ENCODE measurements around the gene PQBP1.

The PQBP1 gene

DNA sequence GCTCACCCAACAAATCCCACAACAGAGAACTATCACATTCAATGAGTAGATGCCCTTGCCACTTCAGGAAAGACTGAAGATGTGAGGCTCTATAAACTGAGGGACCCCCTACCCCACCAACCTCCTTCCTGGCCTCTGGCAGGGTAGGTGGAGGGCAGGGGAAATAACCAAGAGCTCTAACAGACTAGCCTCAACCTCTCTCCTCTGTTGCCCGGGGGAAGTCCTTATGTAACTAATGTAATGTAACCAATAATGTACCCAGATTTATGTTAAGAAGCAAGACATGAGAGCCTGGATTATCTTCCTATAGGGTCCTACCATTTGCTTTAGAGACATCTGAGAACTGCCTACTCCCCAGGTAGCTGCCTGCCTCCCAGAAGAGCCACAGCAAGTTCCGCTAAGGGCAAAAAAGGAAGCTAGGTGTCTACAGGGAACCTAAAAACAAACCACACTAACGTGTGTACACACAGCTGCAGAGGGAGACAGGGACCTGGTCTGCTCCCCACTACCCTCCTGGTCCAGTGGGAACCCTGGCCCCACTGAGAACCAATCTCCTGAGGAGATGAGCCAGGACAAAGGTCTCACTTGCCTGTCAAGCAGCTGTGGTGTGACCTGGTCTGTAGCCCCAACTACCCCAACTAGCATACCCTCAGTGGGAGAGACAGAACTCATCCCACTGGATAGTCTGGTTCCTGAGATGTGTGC, 41.9 kb downstream of the PQBP1 start:
- FAIRE-seq (no peak), DNase-seq (ENCODE audit: insufficient read length, low spot score) (no peak)
- no peak for TF ChIP-seq CTCF (IDR thresholded peaks at IDR 0.05; ENCODE audit: insufficient read depth, missing control alignments)

GRCh38 chrX:48940404-48940955, 42.8 kb downstream of the PQBP1 start:
- no peak for FAIRE-seq
- no peak for DNase-seq (ENCODE audit: insufficient read length, low spot score)
- TF ChIP-seq CTCF (IDR thresholded peaks at IDR 0.05; ENCODE audit: insufficient read depth, missing control alignments) = no peak

- DNase-seq (ENCODE audit: insufficient read length, low spot score) (no peak), FAIRE-seq (no peak)
- TF ChIP-seq CTCF (IDR thresholded peaks at IDR 0.05; ENCODE audit: insufficient read depth, missing control alignments) = no peak
Measured at GRCh38 chrX:48942895-48943294, 45.2 kb downstream of the PQBP1 start.

DNA sequence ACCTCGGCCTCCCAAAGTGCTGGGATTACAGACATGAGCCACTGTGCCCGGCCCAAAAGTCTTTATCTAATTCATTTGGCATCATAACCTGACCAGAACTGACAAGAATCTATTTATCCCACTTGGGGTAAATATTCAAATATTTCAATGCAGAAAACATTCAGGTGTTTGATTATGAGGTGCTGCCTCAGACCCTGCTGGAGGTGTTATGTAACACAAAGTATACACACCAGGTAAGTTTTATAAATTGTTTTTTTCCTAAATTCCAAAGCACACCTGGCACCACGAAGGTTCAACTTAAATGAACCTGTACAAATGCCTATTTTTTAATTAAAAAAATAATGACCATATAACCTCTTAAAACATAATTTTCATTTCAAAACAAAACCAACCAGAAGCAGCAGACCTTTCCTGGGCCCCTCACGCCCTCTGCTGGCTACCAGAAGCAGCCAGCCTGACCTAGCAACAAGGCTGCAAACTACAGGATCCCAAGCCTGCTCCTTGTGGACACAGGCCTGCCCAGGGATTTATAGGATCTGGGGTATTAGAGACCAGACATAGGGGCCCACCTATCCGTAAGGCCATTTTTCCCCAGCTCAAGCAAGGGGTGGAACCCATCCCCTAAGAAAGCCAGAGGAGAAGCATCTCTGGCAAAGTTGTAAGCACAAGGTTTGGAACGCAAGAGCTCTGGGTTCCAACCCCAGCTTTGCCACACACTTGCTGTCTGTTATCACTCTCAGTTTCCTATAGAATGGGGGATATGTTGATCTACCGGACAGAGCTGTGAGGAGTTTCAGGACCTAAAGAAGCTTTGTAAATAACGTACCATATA, 48.0 kb downstream of the PQBP1 start:
- peak; percentile 11 for FAIRE-seq
- TF ChIP-seq CTCF (IDR thresholded peaks at IDR 0.05; ENCODE audit: insufficient read depth, missing control alignments) = peak; percentile 61
- DNase-seq (ENCODE audit: insufficient read length, low spot score) = peak; percentile 23

GRCh38 chrX:48948589-48948988, 50.9 kb downstream of the PQBP1 start:
- FAIRE-seq (no peak), DNase-seq (ENCODE audit: insufficient read length, low spot score) (no peak)
- no peak for TF ChIP-seq CTCF (IDR thresholded peaks at IDR 0.05; ENCODE audit: insufficient read depth, missing control alignments)
